Right renal cortex interstitium (tissue), 3 donors: Measurements from ENCODE around the gene ZNF277. TPM values are rescaled to one million over a fixed set of nuclear protein-coding genes. Genes with fewer than 3 reads are reported as not detected.

Source experiments
- DNase-seq, 3 donors: peaks; one replicate each; pipeline ENCODE4 v3.0.0-alpha.2; 2013; ENCODE audit warnings: low read depth in 3 of 3, low spot score in 2 of 3
- polyA plus RNA-seq, 3 donors: library from polyadenylated mRNA; unstranded; fragments of 120-200 nt; gene quantifications; one replicate each; pipeline ENCODE4 v1.2.1, GENCODE V29; 2013; ENCODE audit not compliant: insufficient read length in 3 of 3

Gene ZNF277
- polyA plus RNA-seq, 3 donors, result 39.1 to 45.1 (median 42.0) TPM

DNA sequence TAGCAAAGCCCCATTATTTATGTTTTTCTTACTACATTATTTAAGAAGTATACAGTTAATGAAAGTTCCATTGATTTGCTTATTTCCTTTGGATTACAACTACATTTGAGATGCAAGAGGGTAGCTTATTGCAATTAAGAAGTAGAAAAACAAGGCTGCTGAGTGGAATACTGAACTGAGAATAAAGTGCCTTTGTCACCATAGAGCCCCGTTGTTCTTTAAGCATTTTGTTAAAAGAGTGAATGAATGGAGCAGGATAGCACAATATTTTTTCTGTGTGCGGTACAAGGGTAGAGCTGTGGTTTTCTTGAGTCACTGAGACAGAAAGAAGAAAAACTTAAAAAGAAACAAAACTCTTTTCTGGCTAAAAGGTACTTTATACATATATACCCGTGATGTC, 45.6 kb downstream of the ZNF277 start:
- no peak for DNase-seq

DNA sequence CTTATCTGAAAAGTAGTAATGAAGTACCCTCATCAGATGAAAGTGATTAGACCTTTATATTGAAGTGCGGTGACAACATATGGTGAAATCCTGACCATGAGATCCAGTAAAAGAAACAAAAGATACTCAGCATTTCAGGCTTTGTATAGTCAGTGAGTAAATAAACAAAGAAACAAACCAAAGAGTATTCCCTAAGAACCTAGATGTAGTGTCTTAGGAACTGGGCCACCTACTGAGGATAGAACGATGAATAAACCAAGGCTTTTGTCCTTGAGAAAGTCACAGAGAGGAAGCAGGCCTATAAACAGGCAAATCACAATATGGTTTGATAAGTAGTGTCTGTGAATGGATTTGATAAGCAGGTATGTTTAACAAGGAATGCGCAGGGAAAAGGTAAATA, 46.2 kb downstream of the ZNF277 start:
- no peak for DNase-seq

DNA sequence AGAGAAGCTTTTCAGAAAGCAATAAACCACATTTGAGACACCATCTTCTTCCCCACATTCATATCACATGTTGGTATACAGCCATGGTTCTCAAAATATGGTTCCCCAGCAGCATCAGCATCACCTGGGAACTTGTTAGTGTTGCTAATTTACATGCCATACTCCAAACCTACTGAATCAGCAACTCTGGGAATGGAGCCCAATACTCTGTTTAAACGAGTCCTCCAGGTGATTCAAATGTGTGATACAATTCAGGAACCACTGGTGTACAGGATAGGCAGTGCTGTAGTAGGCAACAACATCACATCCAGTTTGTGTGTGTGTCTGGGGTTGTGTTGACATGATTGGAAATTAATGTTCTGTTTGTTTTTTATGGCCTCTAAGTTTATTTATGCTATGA, 47.7 kb downstream of the ZNF277 start:
- DNase-seq, result no peak

DNA sequence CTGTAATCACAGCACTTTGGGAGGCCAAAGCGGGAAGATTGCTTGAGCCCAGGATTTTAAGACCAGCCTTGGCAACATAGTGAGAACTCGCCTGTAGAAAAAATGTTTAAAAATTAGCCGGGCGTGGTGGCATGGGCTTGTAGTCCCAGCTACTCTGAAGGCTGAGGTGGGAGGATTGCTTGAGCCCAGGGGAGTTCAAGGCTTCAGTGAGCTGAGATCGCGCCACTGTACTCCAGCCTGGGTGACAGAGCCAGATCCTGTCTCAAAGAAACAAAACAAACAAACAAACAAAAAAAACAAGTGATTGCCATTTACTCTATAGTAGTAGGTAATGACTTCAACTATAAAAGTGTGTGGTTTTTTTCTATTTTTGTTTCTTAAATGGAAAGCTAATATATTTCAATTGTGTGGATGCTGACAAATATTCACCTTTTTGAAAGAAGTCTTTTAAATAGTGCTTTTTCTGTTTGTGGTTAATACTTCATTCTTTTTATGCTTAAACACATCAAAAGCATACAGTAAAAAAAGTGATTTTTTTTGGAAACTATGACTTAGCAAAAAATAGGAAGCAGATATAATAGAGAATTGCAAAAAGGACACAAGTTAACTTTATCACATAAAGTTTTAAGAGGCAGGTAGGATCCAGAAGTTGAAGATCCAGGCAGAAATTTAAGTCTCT, 48.4 kb downstream of the ZNF277 start:
- no peak for DNase-seq

DNA sequence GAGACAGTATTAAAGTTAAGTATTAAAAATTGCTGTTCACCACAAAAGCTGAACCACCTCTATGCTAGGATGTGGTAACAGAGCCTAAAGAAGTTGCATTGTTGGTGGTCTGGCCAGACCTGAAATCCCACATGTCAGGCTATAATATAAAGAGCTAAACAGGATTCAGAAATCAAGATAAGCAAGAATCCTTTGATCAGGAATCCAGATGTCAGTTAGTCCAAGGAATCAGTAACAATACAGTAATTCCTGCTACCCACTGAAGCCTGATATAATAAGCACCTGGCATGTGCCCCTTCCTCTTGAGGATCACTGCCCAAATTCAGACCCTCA, 48.9 kb downstream of the ZNF277 start:
- no peak for DNase-seq

DNA sequence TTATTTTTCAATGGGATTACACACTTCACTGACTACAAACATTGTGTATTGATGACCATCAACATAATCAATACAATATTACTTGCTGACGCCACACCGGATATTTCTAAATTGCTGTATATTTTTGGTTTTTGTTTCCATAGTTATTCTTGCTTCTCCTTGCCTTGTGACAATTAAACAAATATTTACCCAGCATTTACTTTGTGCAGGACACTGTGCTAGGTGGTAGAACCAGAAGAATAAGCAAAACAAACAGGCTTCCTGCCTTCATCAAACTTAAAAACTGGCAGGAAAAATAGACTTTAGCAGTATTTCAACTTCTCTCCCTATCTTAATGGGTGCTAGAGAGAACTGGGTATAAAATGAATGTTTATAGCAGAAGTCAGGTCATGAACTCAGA, 50.6 kb downstream of the ZNF277 start:
- DNase-seq, result no peak

DNA sequence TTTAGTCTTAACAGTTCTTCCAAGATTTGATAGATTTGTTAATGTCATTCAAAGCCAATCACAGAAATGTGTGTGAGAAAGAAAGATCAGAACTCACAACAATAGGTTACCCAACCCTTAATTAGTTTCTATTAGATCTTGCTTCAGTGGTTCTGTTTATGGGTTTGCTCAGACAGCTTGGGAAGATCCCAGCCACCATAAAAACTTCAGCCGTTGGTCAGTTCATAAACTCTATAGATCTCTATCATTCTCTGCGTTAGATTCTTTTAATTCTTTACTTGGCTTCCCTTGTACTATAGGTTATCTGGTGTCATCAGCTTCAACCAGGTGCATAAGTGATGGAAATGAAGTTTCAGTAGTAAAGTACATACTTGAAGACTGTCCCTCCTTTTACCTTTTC, 54.4 kb downstream of the ZNF277 start:
- no peak for DNase-seq

DNA sequence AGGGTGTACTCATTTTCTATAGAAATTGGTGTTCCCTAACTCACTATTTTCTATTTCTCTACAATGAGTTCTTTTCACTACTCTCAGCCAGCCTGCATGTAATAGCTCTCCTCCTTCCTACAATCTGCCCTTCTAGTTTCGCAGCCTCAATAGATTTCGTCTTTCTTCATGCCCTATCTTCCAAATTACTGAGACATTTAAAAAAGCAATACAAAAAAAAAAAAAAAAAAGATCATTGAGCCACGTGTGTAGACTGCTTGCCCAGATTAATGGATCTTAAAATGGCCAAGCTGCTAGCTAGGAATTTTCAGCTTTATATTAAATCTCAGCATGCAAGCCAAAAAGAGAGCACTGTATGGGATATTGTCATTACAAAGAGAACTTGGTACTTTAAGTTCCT, 55.5 kb downstream of the ZNF277 start:
- DNase-seq, result no peak

DNA sequence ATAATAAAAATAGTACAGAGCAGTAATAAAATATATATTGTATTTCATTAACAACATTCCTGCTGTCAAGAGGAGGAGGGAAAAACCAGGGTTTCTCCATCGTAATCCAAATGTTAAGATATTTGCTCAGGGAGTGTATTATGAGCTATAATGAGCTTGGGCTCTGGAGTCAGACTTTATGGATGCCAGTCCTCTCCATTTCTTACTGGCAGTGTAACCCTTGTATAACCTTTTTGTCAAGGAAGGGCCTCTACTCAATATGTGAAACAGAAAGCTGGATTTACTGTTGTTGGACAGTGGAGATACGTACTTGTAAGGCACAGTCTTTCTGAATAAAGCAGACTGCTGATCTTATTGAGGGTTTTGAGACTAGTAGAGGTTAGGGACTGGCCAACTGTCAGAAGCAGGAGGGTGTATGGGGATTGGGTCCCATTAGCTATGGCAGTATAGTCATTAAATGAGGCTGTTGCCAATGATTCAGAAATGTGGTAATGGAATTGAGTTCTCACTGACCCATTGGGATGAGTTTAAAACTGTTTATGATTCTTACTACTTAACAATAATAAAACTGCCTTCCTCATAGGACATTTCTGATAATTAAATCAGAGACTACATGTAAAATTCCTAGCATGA, 56.5 kb downstream of the ZNF277 start:
- DNase-seq, result no peak

DNA sequence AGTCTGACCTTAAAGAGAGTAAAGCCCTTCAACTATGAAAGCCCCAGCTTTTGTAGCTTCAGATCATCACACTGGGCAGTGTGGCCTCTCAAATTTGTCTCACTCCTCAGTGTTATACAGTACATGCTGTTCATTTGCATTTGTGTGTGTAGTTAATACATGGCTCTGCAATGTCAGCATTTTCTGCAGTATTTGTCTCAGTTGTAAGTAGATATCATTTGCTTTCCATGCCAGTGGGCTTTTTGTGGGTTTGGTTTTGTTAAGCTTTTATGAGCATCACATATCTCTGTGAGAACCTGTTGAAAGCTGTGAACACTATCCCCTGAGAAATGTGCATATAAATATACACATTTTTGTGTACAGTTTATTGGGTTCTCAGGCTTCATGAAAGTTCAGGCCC, 57.0 kb downstream of the ZNF277 start:
- DNase-seq, result no peak

DNA sequence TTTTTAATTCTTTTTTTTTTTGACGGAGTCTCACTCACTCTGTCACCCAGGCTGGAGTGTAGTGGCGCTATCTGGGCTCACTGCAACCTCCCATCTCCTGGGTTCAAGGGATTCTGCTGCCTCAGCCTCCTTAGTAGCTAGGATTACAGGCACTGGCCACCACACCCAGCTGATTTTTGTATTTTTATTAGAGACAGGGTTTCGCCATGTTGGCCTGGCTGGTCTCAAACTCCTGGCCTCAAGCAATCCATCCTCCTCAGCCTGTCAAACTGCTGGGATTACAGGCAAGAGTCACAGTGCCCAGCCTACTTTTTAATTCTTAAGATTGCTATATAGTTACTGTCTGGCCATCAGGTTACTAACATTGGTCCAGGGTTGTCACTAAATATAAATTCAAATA, 59.6 kb downstream of the ZNF277 start:
- DNase-seq, result no peak

DNA sequence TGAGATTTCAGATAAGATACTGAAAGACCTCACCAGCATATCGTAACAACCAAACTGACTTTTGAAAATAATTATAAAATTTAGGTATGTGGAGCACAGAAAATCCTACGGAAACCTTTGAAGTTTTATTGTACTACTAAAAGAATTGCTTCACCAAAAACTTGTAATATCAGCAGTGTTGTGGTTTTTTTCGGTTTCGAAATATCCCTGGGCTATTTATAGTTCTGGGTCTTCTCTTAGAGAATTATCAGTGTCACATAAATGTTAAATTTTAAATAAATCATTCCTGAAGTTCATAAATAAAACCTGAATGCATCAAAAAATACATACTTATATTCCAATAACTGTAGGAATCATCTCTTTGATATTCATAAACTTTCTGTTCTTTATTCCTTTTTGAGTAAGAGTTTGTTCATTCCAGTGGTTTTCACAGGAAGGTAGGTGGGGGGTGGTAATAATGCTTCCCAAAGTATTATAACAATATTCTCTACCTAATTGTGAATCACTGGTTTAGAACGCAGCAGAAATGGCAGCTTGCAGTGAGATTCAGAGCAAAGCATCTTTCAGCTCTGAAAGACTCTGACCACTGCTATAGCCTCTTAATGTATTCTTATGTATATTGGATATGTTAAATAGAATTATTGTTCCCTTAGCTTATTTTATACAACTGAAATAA, 60.2 kb downstream of the ZNF277 start:
- DNase-seq, result no peak

DNA sequence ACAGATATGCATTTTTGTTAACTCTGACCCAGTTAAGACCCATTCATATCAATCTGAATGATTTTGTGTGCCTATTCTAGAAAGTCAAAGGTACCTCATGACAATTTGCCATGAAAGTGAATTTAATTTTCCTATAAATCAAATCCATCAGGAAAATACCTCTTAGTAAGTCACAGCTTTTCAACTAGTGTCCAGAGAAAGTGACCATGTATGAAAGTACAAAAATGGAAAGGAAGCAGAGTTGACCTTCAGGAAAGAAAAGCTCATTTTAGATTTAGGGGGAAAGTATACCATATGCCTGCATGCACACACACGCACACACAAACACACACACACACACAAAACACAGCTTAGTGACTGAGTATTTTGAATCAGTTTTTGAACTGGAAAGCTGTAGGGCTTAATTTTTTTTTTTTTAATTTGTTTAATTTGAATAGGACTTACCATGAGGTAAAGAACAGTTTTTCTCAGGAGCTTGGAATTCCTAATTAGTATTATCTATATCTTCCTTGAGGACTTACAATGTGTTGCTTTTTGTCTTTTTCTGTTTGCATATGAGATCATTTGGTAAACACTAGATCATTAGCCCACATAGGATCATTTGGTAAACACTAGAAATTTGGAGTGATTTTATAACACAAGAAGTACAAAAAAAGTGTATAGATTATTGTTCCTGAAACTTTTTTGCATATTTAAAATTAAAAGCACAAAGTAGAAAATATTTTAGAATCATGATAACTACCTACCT, 61.6 kb downstream of the ZNF277 start:
- no peak for DNase-seq

DNA sequence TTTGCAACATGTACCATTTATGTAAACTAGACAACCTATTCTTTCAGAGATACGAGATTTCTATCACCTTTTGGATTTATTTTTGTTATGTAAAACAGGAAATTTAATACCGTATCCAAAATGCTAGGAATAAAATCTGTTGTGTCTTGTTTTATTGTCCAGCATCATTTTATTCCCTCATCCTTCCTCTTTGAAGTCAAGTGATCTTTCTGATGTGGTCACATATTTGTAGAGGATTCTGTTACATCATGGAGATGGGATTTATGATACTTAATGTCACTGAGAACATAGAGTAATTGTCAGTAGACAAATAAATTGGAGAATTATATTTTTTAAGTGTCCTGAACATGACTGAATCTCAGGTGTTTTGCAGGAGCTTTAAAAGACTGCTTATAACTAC, 64.7 kb downstream of the ZNF277 start:
- DNase-seq, result no peak

DNA sequence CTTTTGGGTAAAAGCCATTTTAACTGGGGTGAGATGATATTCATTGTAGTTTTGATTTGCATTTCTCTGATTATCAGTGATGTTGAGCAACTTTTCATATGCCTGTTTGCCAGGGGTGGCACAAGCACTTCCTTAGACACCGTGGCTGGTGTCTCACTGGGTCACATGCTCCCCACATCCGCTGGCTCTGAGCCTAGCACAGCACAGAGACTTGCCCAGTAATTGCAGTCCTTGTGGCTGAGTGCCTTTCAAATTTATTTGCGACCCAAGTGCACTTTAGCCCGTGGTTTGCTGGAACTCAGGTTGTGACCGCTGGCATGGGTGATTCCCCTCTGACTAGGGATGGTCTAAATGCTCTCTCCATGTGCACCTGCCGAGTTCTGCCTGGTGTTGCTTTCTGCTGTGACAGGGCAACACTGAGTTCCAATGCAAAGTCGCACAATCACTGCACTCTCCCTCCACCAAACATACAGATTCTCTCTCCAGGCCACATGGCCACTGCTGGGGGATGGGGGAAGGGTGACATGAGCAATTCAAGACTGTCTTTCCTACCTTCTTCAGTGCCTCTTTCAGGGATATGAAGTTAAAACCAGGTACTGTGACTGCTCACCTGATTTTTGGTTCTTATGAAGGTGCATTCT, 66.5 kb downstream of the ZNF277 start:
- no peak for DNase-seq

DNA sequence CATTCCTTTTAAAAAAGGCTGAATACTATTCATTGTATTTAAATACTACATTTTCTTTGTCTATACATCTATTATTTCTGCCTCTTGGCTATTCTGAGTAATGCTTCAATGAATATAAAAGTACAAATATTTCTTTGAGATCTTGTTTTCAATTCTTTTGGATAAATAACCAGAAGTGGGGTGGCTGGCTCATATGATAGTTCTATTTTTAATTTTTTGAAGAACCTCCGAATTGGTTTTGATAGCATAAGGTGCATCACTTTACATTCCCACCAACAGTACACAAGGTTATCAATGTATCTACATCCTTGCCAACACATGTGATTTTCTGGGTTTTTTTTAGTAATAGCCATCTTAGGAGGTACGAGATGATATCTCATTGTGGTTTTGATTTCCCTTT, 72.5 kb downstream of the ZNF277 start:
- no peak for DNase-seq

DNA sequence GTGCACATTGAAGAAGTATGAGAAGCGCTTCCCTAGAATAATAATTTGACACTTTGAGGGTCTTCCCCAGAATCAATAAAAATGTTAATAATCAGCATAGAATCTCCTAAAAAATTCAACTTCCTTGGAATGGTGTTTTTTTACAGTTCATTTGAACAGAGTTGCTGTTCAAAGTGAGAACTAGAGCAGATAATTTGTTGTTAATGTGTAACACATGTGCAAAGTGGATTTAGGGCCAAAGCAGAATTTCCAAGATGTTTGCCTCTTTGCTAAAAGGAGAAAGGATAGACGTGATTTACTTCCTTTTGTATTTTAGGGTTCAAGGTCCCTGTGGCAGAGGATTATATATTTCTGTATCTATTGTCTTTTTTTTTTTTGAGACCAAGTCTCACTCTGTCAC, 73.8 kb downstream of the ZNF277 start:
- no peak for DNase-seq

DNA sequence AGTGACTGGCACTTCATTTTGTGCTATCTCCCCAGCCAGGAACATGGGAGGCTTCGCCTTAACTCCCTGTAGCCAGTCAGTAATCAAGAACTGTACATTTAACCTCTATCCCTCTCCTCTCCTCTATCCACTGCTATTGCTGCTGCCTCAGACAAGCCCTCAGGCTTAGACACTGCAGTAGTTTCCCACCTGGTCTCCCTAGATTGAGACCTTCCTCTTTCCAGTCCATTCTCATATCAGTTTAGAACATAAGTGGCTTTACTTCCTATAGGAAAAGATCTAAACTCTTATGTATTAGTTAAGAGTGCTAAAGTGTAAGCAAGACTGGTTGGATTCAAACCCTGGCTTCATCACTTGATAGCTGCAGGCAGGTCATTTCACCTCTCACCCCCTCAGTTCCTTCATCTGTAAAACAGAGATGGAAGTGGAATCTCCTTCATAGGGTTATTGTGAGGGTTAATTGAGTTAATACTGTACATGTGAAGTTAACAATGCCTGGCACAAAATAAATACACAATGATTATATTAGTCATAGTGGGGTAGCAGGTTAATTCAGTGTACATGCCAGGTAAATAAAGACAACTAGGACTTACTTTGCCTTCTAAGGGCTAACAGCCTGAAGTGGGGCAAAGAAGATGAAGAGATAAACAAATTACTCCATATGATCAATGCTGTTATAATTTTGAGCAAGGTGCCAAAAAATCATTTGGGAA, 76.1 kb downstream of the ZNF277 start:
- DNase-seq, result no peak

DNA sequence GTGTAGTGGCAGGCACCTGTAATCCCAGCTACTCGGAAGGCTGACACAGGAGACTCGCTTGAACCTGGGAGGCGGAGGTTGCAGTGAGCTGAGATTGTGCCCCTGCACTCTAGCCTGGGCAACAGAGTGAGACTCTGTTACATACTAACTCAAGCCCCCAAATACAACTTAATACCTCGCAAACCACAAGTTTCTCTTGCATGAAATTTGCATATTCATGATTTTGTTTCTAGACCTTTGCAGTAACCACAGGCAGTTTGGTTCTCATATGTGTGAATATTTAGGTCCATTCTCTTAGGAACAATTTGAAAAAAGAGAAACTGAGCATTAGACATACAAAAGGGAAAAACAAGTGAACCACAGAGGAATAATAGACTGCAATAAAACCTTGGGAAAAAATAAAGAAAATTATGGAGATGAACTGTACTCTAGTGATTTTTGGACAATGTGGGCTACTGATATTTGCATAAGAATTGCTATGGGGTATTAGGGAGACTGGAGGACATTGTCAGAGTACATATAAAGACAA, 77.0 kb downstream of the ZNF277 start:
- DNase-seq, result no peak
